ENCODE data around the gene PTPRS.

PTPRS gene

GRCh38 chr19:5354403-5354802 lies 13.8 kb upstream of the PTPRS start:
- DNase-seq: no peak

- DNase-seq: no peak
Observed at GRCh38 chr19:5352229-5352763, 11.7 kb upstream of the PTPRS start.

- no peak for DNase-seq
Observed at GRCh38 chr19:5351731-5352228, 11.2 kb upstream of the PTPRS start.

GRCh38 chr19:5349041-5349440 lies 8.4 kb upstream of the PTPRS start:
- no peak for DNase-seq

- no peak for DNase-seq
Observed at GRCh38 chr19:5345895-5346386, 5.3 kb upstream of the PTPRS start.

GRCh38 chr19:5343848-5344247 lies 3.2 kb upstream of the PTPRS start:
- no peak for DNase-seq

GRCh38 chr19:5342573-5343201 lies 2.1 kb upstream of the PTPRS start:
- DNase-seq: no peak

GRCh38 chr19:5341981-5342380 lies 1.4 kb upstream of the PTPRS start:
- no peak for DNase-seq

GRCh38 chr19:5341448-5341820 lies 822 bp upstream of the PTPRS start:
- no peak for DNase-seq

- DNase-seq: no peak
Observed at GRCh38 chr19:5339950-5340636, 519 bp downstream of the PTPRS start.

GRCh38 chr19:5339198-5339949 lies 1.2 kb downstream of the PTPRS start:
- no peak for DNase-seq

GRCh38 chr19:5338656-5339197 lies 1.9 kb downstream of the PTPRS start:
- DNase-seq: no peak

- no peak for DNase-seq
Observed at GRCh38 chr19:5337708-5338655, 2.6 kb downstream of the PTPRS start.

- no peak for DNase-seq
Observed at GRCh38 chr19:5337126-5337525, 3.5 kb downstream of the PTPRS start.

GRCh38 chr19:5336195-5336965 lies 4.2 kb downstream of the PTPRS start:
- DNase-seq: peak; percentile 6

- no peak for DNase-seq
Observed at GRCh38 chr19:5335593-5335992, 5.0 kb downstream of the PTPRS start.

GRCh38 chr19:5334824-5335500 lies 5.7 kb downstream of the PTPRS start:
- DNase-seq: no peak

- no peak for DNase-seq
Observed at GRCh38 chr19:5334366-5334739, 6.3 kb downstream of the PTPRS start.

GRCh38 chr19:5333581-5334365 lies 6.8 kb downstream of the PTPRS start:
- DNase-seq: no peak

- no peak for DNase-seq
Observed at GRCh38 chr19:5332501-5332900, 8.1 kb downstream of the PTPRS start.
